ENCODE results near the gene OLR1.

DNA sequence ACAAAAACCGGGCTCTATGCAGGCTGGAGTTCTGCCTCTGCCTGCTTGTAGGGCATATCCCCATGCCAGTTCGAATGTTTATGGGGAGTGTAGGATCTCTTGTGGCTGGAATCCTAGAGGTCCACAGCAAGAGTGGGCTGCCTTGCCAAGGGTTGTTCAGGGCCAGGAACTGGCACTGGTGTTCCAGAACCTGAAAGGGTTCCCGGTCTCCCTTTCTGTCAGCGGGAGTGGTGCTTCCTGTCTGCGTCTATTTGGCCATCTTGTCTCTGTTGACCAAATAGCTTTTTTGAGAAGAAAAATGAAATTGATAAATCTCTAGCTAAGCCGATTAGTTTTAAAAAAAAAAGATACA lies 17.8 kb downstream of the OLR1 start:
- no peak for TF ChIP-seq FOXM1 (IDR thresholded peaks at IDR 0.05; ENCODE audit: borderline replicate concordance)
- no peak for TF ChIP-seq FOXA1 (IDR thresholded peaks at IDR 0.05)
- no peak for TF ChIP-seq SP1 (IDR thresholded peaks at IDR 0.05)
- no peak for TF ChIP-seq SUZ12 (IDR thresholded peaks at IDR 0.05)
- no peak for TF ChIP-seq HDGF (IDR thresholded peaks at IDR 0.05; ENCODE audit: borderline replicate concordance)
- no peak for TF ChIP-seq FOXK2 (IDR thresholded peaks at IDR 0.05)
- no peak for TF ChIP-seq NFRKB (IDR thresholded peaks at IDR 0.05)
- no peak for TF ChIP-seq ELF4 (IDR thresholded peaks at IDR 0.05)
- TF ChIP-seq L3MBTL2 (conservative IDR thresholded peaks at IDR 0.05): no peak
- no peak for TF ChIP-seq ARNT (IDR thresholded peaks at IDR 0.05)

Measured in HEK293T (cell line).